Endothelial cell of umbilical vein (primary cell): ENCODE measurements around the gene KIR2DL1.
"Not testable (repeated sequence)": the region's sequence is repeated elsewhere in the genome, so short reads cannot be mapped to it uniquely, and the experiment has no call there.

Experiments used
- EZH2 ChIP-seq: IDR thresholded peaks from 2 replicates; pipeline ENCODE4 v1.6.1; 2012; ENCODE audit warnings: borderline replicate concordance, low read depth, mild to moderate bottlenecking, moderate library complexity, low read length, inconsistent platforms; ENCODE audit not compliant: severe bottlenecking
- FOS ChIP-seq: IDR thresholded peaks from 2 replicates; pipeline ENCODE4 v1.6.1; 2011; ENCODE audit warnings: mild to moderate bottlenecking, low read length, moderate library complexity, borderline replicate concordance; ENCODE audit not compliant: insufficient read depth
- GATA2 ChIP-seq: IDR thresholded peaks from 2 replicates; pipeline ENCODE4 v1.7.0; 2011; ENCODE audit warnings: low read depth, mild to moderate bottlenecking, moderate library complexity, mixed read lengths, low read length; ENCODE audit not compliant: insufficient read length, insufficient read depth
- MYC ChIP-seq: IDR thresholded peaks from one replicate; pipeline ENCODE4 v1.6.1; 2011; ENCODE audit warnings: mild to moderate bottlenecking, low read depth, low read length
- POLR2A ChIP-seq: IDR thresholded peaks from 2 replicates; pipeline ENCODE4 v1.6.1; 2012; ENCODE audit warnings: low read depth, mild to moderate bottlenecking, control low read depth, low read length
- POLR2AphosphoS5 ChIP-seq: IDR thresholded peaks from 2 replicates; pipeline ENCODE4 v1.6.1; 2012; ENCODE audit warnings: low read depth, mild to moderate bottlenecking, control low read depth, low read length, moderate library complexity; ENCODE audit not compliant: insufficient read depth
- TF ChIP-seq, protein P1 (sequence below), 2 donors: IDR thresholded peaks; 1 replicate in 1 of 2; 2 replicates in 1 of 2; pipeline ENCODE4 v1.5.1; 2011; ENCODE audit warnings: low read length in 2 of 2, mild to moderate bottlenecking in 2 of 2, moderate library complexity in 2 of 2, control low read depth in 1 of 2, inconsistent platforms in 1 of 2, low read depth in 1 of 2; ENCODE audit not compliant: insufficient read depth in 1 of 2; ENCODE audit errors: extremely low read depth in 1 of 2

DNA sequence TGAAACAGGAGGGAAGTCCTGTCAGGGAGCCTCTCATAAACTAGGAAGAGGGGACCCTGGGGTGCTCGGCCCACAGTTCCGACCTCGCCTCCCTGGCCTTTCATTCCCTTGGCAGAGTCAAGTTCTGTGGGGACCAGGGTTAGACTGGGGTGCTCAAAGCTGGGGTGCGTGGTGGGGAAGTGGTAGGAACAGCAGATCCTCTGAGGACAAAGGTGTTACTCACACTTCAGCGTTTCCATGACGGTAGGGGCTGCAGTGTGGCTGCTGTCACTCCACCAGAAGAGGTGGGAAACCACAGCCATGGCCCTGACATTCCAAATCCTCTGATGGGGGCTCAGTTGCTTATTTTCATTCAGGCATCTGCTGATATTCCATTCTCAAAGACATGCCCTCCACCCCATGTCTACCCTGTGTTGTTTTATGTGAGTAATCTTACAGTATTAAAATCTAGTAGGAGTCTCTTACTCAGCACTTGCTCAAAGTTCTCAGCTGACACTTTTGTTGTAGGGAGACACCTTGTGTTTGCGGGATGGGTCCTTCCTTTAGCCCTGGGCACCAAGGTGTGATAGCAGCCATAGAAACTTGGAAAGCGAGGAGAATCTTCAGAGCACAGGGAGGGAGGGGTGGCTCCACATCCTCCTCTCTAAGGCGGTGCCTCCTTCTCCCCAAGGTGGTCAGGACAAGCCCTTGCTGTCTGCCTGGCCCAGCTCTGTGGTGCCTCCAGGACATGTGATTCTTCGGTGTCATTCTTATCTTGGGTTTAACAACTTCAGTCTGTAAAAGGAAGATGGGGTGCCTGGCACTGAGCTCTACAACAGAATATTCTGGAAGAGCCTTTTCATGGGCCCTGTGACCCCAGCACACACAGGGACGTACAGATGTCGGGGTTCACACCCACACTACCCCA, 13.1 kb upstream of the KIR2DL1 start:
- TF ChIP-seq, protein P1, sequence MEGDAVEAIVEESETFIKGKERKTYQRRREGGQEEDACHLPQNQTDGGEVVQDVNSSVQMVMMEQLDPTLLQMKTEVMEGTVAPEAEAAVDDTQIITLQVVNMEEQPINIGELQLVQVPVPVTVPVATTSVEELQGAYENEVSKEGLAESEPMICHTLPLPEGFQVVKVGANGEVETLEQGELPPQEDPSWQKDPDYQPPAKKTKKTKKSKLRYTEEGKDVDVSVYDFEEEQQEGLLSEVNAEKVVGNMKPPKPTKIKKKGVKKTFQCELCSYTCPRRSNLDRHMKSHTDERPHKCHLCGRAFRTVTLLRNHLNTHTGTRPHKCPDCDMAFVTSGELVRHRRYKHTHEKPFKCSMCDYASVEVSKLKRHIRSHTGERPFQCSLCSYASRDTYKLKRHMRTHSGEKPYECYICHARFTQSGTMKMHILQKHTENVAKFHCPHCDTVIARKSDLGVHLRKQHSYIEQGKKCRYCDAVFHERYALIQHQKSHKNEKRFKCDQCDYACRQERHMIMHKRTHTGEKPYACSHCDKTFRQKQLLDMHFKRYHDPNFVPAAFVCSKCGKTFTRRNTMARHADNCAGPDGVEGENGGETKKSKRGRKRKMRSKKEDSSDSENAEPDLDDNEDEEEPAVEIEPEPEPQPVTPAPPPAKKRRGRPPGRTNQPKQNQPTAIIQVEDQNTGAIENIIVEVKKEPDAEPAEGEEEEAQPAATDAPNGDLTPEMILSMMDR (IDR thresholded peaks at IDR 0.05; ENCODE audit: extremely low read depth in 1 of 2, insufficient read depth in 1 of 2, low read depth in 1 of 2, low read length in 2 of 2) = not testable (repeated sequence)
- not testable (repeated sequence) for TF ChIP-seq POLR2A, EZH2, FOS, POLR2AphosphoS5, GATA2, MYC
